Immature natural killer cell (primary cell): Measurements from ENCODE around the gene SPOCK3. TPM values are rescaled to one million over a fixed set of nuclear protein-coding genes. Genes with fewer than 3 reads are reported as not detected.
"Not testable (repeated sequence)": the region's sequence is repeated elsewhere in the genome, so short reads cannot be mapped to it uniquely, and the experiment has no call there.

ENCODE experiments used
- DNase-seq, 3 donors: peaks; one replicate each; pipeline ENCODE4 v3.0.0; 2022; ENCODE audit warnings: mixed read lengths in 1 of 3
- H3K27ac Mint-ChIP-seq, 6 donors: one replicate each; pipeline ENCODE4 v1.8.0; 2020; ENCODE audit warnings: mixed read lengths in 6 of 6, mild to moderate bottlenecking in 5 of 6, inconsistent platforms in 4 of 6, moderate library complexity in 3 of 6
- H3K27me3 Mint-ChIP-seq, 3 donors: one replicate each; pipeline ENCODE4 v1.8.0; 2020 to 2021; ENCODE audit warnings: low read depth in 3 of 3, mild to moderate bottlenecking in 3 of 3, mixed read lengths in 3 of 3, moderate library complexity in 3 of 3, inconsistent platforms in 1 of 3
- H3K36me3 Mint-ChIP-seq, 3 donors: one replicate each; pipeline ENCODE4 v1.8.0; 2020; ENCODE audit warnings: mixed read lengths in 3 of 3, inconsistent platforms in 2 of 3, mild to moderate bottlenecking in 2 of 3
- H3K4me1 Mint-ChIP-seq, 2 donors: one replicate each; pipeline ENCODE4 v1.8.0; 2020; ENCODE audit warnings: inconsistent platforms in 2 of 2, mild to moderate bottlenecking in 2 of 2, mixed read lengths in 2 of 2, moderate library complexity in 1 of 2
- H3K4me3 Mint-ChIP-seq, 5 donors: one replicate each; pipeline ENCODE4 v1.8.0; 2020; ENCODE audit warnings: mild to moderate bottlenecking in 5 of 5, mixed read lengths in 5 of 5, inconsistent platforms in 3 of 5, moderate library complexity in 3 of 5
- H3K9me3 Mint-ChIP-seq, 6 donors: one replicate each; pipeline ENCODE4 v1.8.0; 2020; ENCODE audit warnings: mild to moderate bottlenecking in 6 of 6, mixed read lengths in 6 of 6, inconsistent platforms in 4 of 6, moderate library complexity in 3 of 6
- polyA plus RNA-seq, 3 donors: library from polyadenylated mRNA; unstranded; fragments of 300-500 nt; fragmentation: Illumina TruSeq; gene quantifications; one replicate each; pipeline ENCODE4 v1.2.3, GENCODE V29; 2021

The SPOCK3 gene
- polyA plus RNA-seq, 3 donors from 2014 or later, result not detected

DNA sequence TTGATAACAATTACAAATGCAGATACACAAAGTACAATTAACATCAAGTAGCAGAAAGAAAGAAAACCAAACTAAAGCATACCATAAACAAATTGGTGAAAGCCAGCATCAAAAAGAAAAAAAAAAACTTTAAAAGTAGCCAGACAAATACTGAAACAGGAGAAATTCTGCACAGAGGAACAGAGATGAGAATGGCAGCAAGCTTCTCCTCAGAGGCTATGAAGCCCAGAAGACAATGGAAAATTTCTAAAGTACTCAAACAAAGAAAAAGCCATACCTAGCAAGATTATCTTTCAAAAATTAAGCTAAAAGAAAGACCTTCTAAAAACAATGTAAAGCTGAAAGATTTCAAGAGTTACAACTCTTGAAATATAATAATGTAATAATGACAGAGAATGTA lies 471.3 kb downstream of the SPOCK3 start:
- Mint-ChIP-seq H3K27ac (no peak overlapping the region), H3K4me1 (no peaks in the 10 kb centered on the region), H3K4me3 (no peak overlapping the region), H3K9me3 (peaks cover 2 to 37% (median 25%) of the 10 kb centered on the region in 6 donors), H3K27me3 (peaks cover 0 to 2% (median 0%) of the 10 kb centered on the region in 3 donors), H3K36me3 (no peaks in the 10 kb centered on the region)
- DNase-seq, result no peak

DNA sequence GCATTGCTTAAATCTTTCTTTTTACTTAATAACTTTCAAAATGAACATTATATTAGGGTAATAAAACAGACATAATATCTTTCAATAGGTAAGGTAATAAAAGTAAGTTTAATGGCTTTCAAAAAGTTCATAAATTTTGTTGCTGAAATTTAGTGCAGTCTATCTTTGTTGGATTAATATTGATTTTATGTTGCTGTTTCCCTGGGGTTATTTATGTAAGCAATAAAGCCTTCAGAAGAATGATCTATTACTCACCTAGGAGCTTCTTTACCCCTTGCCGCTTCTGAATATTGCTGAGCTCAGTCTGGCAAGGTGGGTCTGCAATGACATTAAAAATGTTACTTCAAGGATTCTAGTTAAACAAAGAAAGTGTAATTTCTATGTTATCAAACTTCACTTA lies 492.6 kb downstream of the SPOCK3 start:
- peaks cover 4 to 34% (median 22%) of the 10 kb centered on the region in 6 donors for H3K9me3 Mint-ChIP-seq
- no peaks in the 10 kb centered on the region for H3K36me3 Mint-ChIP-seq
- H3K4me3 Mint-ChIP-seq, result no peak overlapping the region
- H3K4me1 Mint-ChIP-seq, result no peaks in the 10 kb centered on the region
- peaks cover 0 to 2% (median 0%) of the 10 kb centered on the region in 3 donors for H3K27me3 Mint-ChIP-seq
- DNase-seq, result no peak
- H3K27ac Mint-ChIP-seq, result no peak overlapping the region

DNA sequence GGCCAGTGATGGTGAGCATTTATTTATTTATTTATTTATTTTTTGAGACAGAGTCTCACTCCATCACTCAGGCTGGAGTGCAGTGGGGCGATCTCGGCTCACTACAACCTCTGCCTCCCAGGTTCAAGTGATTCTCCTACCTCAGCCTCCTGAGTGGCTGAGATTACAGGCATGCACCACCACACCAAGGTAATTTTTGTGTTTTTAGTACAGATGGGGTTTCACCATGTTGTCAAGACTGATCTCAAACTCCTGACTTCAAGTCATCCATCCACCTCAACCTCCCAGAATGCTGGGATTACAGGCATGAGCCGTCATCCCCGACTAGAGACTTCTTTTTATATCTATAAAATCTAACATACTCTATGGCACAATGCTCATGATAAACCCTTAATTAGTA lies 495.1 kb downstream of the SPOCK3 start:
- H3K36me3 Mint-ChIP-seq, H3K4me1 Mint-ChIP-seq, H3K4me3 Mint-ChIP-seq, H3K27ac Mint-ChIP-seq, DNase-seq, H3K27me3 Mint-ChIP-seq: not testable (repeated sequence)
- H3K9me3 Mint-ChIP-seq, result peaks cover 0 to 22% (median 10%) of the 10 kb centered on the region in 6 donors

DNA sequence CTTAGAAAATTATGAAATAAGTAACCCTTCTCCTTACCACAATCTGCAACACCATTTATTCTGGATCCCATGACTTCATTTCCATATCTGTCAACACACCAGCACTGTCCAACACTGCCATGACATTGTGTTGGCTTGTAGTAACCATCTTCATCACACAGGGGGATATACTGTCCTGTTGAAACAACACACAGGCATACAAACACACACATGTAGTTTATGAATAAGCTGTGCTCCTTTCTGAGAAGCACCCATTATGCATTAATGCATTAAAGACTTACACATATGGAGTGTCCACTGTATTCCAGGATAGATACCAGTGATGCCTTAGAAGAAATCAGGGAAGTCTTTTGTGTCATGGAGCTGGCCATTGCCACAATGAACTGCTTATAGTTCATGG lies 496.9 kb downstream of the SPOCK3 start:
- Mint-ChIP-seq H3K27ac (no peak overlapping the region), H3K27me3 (no peaks in the 10 kb centered on the region), H3K4me3 (no peak overlapping the region), H3K4me1 (no peaks in the 10 kb centered on the region), H3K36me3 (no peaks in the 10 kb centered on the region), H3K9me3 (peaks cover 0 to 24% (median 10%) of the 10 kb centered on the region in 6 donors)
- DNase-seq, result no peak

DNA sequence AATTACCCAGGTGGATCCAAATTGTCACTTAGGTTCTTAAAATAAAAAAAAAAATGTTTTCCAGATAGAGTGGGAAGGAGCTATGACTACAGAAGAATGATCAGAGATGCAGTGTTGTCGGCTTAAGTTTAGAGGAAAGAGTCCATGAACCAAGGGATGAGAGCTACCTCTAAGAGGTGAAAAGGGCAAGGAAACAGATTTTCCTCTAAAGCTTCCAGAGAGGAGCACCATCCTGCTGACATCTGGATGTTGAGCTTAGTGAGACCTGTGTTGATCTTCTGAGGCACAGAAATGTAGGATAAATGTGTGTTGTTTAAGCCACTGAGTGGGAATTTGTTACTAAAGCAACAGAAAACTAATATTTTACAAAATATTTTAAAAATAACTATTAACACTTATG lies 498.7 kb downstream of the SPOCK3 start:
- DNase-seq, result no peak
- Mint-ChIP-seq H3K4me1 (no peaks in the 10 kb centered on the region), H3K27ac (no peak overlapping the region), H3K27me3 (no peaks in the 10 kb centered on the region), H3K4me3 (no peak overlapping the region), H3K36me3 (no peaks in the 10 kb centered on the region), H3K9me3 (peaks cover 0 to 29% (median 10%) of the 10 kb centered on the region in 6 donors)

DNA sequence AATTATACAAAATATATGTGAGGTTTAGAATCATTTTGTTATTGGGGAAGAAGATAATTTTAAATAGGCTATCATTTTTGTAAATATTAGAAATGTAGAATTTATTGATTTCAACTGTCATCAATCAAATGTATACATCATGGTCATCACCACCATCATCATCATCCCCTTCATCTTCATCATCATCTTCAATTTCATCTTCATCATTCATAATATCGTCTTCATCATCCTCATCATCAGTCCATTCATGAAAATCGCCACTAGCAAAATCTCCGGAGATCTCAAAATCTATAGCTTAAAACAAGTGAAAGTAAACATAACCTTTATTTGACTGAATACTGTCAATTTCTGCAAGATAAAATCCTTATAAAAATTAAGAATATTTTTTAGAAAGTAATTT lies 499.5 kb downstream of the SPOCK3 start:
- no peak overlapping the region for H3K27ac Mint-ChIP-seq
- no peak for DNase-seq
- no peak overlapping the region for H3K4me3 Mint-ChIP-seq
- H3K4me1 Mint-ChIP-seq, result no peaks in the 10 kb centered on the region
- no peaks in the 10 kb centered on the region for H3K36me3 Mint-ChIP-seq
- no peaks in the 10 kb centered on the region for H3K27me3 Mint-ChIP-seq
- peaks cover under 1 to 33% (median 10%) of the 10 kb centered on the region in 6 donors for H3K9me3 Mint-ChIP-seq

DNA sequence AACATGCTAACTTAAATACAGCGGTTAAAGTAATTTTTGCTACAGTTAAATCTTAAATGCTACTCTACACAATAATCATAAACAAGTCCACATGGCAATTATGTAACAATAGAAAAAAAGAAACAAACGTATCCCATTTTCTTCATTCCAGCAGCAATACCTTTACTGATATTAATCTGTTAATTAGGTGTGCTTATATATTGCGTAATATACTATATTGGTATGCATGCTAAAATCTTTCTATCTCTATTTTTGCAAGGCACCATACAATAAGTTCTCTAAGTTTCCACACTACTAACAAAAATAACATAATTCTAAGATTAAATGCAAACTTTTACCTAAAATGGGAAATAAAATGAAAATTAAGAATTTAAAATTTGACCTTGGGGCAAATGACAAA lies 500.6 kb downstream of the SPOCK3 start:
- H3K36me3 Mint-ChIP-seq, result no peaks in the 10 kb centered on the region
- H3K27ac Mint-ChIP-seq, result no peak overlapping the region
- DNase-seq, result no peak
- H3K27me3 Mint-ChIP-seq, result no peaks in the 10 kb centered on the region
- no peaks in the 10 kb centered on the region for H3K4me1 Mint-ChIP-seq
- peaks cover 3 to 40% (median 14%) of the 10 kb centered on the region in 6 donors for H3K9me3 Mint-ChIP-seq
- no peak overlapping the region for H3K4me3 Mint-ChIP-seq

DNA sequence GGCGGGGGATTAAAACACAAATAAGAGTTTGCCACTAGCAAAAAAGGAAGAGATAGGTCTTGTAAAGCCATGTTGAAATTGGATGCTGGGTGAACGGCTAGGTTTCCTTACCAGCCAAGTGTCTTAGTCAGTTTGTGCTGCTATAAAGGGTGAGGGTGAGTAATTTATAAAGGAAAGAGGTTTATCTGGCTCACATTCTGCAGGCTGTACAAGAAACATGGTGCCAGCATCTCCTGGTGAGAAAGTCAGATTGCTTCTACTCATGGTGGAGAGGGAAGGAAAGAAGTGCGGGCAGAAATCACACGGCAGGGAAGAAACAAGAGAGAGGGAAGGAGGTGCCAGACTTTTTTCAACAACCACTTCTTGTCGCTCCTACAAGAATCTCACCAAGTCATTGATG lies 507.5 kb downstream of the SPOCK3 start:
- Mint-ChIP-seq H3K27ac (no peak overlapping the region), H3K27me3 (no peaks in the 10 kb centered on the region), H3K4me1 (no peaks in the 10 kb centered on the region), H3K9me3 (peaks cover 9 to 50% (median 26%) of the 10 kb centered on the region in 6 donors), H3K4me3 (no peak overlapping the region), H3K36me3 (no peaks in the 10 kb centered on the region)
- DNase-seq, result no peak

DNA sequence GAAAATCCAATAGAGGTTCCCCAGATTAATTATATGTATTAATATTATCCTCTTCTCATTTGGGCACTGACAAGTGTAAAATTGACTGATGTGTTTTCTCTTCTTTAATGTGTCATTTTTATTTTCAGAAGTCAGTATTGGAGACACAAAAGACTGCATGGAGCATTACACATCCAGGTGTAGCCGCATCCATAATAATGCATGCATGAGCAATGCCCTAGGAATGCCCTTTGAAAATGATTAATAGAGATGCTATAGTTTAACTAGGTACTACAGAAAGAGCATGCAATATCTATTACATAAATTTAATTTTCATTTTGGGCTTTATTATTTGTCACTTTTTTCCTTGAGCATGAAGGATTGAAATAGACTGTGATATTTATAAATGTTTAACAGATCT lies 509.9 kb downstream of the SPOCK3 start:
- no peak overlapping the region for H3K27ac Mint-ChIP-seq
- H3K9me3 Mint-ChIP-seq, result peaks cover 23 to 58% (median 32%) of the 10 kb centered on the region in 6 donors
- no peak overlapping the region for H3K4me3 Mint-ChIP-seq
- no peaks in the 10 kb centered on the region for H3K4me1 Mint-ChIP-seq
- no peaks in the 10 kb centered on the region for H3K36me3 Mint-ChIP-seq
- no peak for DNase-seq
- no peaks in the 10 kb centered on the region for H3K27me3 Mint-ChIP-seq

DNA sequence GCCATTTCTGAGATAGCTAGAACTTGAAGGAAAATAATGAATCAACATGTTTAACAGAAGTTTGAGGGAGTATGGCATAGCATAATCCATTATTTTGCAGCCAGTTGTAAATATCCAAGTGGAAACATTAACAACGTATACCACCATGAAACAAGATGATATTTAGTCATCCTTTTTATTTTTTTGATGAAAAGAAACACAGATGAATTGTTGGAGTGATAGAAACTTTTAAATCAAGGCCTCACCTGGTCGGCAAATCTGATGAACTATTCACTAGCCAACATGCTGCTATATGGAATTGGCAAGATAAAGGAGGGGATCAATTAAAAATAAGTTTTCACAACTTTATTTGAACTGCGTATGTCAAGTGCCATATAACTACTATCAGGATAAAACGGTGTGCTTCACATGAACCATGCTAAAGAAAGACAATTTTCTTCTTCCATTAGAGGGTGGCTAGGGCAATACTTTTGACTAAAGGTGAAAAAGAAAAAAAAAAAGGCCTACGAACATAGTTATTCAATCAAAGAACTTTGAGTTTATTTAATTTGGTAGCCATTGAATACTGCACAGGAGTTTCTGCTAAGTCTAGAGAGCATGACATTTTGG lies 510.7 kb downstream of the SPOCK3 start:
- no peak for DNase-seq
- no peak overlapping the region for H3K27ac Mint-ChIP-seq
- no peaks in the 10 kb centered on the region for H3K36me3 Mint-ChIP-seq
- no peaks in the 10 kb centered on the region for H3K27me3 Mint-ChIP-seq
- H3K9me3 Mint-ChIP-seq, result peaks cover 23 to 60% (median 31%) of the 10 kb centered on the region in 6 donors
- no peak overlapping the region for H3K4me3 Mint-ChIP-seq
- no peaks in the 10 kb centered on the region for H3K4me1 Mint-ChIP-seq

DNA sequence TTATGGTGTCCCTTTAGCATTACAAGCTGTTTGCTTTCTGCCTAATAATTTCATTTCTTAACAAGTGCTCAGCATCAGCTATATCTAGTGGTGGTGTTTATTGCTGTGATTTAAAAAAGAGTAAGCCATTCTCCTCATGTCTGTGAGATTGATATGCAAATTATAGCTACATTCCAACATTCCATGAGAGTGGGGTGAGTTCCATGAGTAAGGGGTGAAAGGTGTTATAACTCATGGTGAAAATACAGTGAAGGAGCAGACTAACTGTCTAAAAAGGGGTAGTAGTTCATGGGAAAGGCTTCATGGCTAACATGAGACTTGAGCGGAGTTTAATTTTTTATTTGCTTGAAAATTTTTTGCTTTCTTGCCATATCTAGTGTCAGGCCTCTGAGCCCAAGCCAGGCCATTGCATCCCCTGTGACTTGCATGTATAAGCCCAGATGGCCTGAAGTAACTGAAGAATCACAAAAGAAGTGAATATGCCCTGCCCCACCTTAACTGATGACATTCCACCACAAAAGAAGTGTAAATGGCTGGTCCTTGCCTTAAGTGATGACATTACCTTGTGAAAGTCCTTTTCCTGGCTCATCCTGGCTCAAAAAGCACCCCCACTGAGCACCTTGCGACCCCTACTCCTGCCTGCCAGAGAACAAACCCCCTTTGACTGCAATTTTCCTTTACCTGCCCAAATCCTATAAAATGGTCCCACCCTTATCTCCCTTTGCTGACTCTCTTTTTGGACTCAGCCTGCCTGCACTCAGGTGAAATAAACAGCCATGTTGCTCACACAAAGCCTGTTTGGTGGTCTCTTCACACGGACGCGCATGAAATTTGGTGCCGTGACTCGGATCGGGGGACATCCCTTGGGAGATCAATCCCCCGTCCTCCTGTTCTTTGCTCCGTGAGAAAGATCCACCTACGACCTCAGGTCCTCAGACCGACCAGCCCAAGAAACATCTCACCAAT lies 518.3 kb downstream of the SPOCK3 start:
- not testable (repeated sequence) for H3K4me3 Mint-ChIP-seq, H3K4me1 Mint-ChIP-seq

DNA sequence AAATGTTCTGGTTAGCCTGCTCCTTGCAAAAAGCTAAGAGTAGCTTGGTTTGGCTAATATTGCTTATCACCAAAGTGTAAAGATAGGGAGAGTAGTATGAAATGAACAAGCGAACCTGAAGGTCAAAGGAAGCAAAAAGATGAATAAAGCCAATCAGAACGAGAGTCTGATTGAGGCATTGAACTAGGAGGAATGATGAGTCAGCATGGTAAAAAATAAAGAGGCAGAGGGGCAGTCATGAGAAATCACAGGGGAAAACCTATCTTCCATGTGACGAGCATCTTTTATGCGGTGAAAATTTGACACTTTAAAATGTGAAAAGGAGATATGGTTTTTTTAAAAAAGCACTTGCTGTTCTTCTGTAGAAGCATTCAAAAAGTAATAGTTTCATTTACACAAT lies 533.7 kb downstream of the SPOCK3 start:
- no peak for DNase-seq
- Mint-ChIP-seq H3K9me3 (peaks cover 12 to 44% (median 29%) of the 10 kb centered on the region in 6 donors), H3K4me3 (no peak overlapping the region), H3K27me3 (peaks cover 0 to 5% (median 0%) of the 10 kb centered on the region in 3 donors), H3K36me3 (peaks cover 0 to 5% (median 0%) of the 10 kb centered on the region in 3 donors), H3K27ac (no peak overlapping the region), H3K4me1 (no peaks in the 10 kb centered on the region)

More for the DNA sequence above, 518.3 kb downstream of the SPOCK3 start:
- H3K36me3 Mint-ChIP-seq, H3K27me3 Mint-ChIP-seq, DNase-seq, H3K27ac Mint-ChIP-seq: not testable (repeated sequence)
- peaks cover 21 to 76% (median 42%) of the 10 kb centered on the region in 6 donors for H3K9me3 Mint-ChIP-seq

DNA sequence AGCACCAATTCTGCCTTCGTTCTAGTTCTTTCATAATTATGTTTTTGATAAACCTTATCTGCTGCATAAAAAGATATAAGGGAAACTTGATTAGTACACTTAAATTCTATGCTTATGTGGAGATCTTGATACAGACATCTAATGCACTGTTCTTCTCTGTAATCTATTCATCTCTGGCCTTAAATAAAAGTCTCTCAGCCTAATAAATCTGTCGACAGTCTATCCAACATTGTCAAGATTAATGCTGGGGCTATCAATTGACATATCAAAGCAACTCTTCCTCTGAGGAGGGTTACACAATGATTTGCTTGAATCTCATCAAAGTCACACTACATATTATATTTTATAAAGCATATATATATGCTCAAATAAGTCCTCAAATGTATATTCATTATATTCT lies 545.5 kb downstream of the SPOCK3 start:
- no peak overlapping the region for H3K4me3 Mint-ChIP-seq
- H3K36me3 Mint-ChIP-seq, result no peaks in the 10 kb centered on the region
- H3K9me3 Mint-ChIP-seq, result peaks cover 6 to 35% (median 21%) of the 10 kb centered on the region in 6 donors
- DNase-seq, result no peak
- H3K27ac Mint-ChIP-seq, result no peak overlapping the region
- H3K27me3 Mint-ChIP-seq, result no peaks in the 10 kb centered on the region
- no peaks in the 10 kb centered on the region for H3K4me1 Mint-ChIP-seq

DNA sequence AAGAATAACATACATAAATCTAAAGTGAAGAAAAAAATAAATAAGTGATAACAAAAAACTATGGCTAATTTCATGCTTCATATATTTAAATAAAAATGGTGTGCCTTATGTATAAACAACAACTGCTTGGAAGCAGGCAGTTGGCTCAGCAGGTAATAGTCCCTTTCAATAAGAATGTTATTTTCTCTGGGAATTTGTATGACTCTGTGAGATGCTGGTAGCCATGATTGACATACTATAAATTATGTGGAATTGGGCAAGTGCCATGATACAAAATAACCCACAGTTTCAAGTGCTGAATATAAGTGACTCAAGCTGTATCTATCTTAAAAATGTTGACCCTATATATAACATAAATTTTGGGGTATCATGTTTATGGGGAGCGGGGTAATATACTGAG lies 546.5 kb downstream of the SPOCK3 start:
- H3K36me3 Mint-ChIP-seq, result no peaks in the 10 kb centered on the region
- H3K9me3 Mint-ChIP-seq, result peaks cover 9 to 45% (median 27%) of the 10 kb centered on the region in 6 donors
- DNase-seq, result no peak
- no peaks in the 10 kb centered on the region for H3K27me3 Mint-ChIP-seq
- H3K4me1 Mint-ChIP-seq, result no peaks in the 10 kb centered on the region
- no peak overlapping the region for H3K27ac Mint-ChIP-seq
- H3K4me3 Mint-ChIP-seq, result no peak overlapping the region
